ENCODE results near the gene PSD4.

Gene PSD4

GRCh38 chr2:113235347-113236226, 61.8 kb downstream of the PSD4 start:
- peak; percentile 28 to 42 for DNase-seq (ENCODE audit: low read depth in 2 of 2, low spot score in 1 of 2)

GRCh38 chr2:113236367-113237159, 62.8 kb downstream of the PSD4 start:
- DNase-seq (ENCODE audit: low read depth in 2 of 2, low spot score in 1 of 2): no peak

- no peak for DNase-seq (ENCODE audit: low read depth in 2 of 2, low spot score in 1 of 2)
These were observed 63.9 kb downstream of the PSD4 start for GRCh38 chr2:113237604-113238160.

GRCh38 chr2:113238871-113239839, 65.4 kb downstream of the PSD4 start:
- DNase-seq (ENCODE audit: low read depth in 2 of 2, low spot score in 1 of 2): no peak

GRCh38 chr2:113240150-113240914, 66.6 kb downstream of the PSD4 start:
- DNase-seq (ENCODE audit: low read depth in 2 of 2, low spot score in 1 of 2): no peak

- peak in 1 of 2 donors; percentile 47 for DNase-seq (ENCODE audit: low read depth in 2 of 2, low spot score in 1 of 2)
These were observed 67.4 kb downstream of the PSD4 start for GRCh38 chr2:113240915-113241911.

- no peak for DNase-seq (ENCODE audit: low read depth in 2 of 2, low spot score in 1 of 2)
These were observed 68.6 kb downstream of the PSD4 start for GRCh38 chr2:113242327-113242726.

- DNase-seq (ENCODE audit: low read depth in 2 of 2, low spot score in 1 of 2): no peak
These were observed 71.5 kb downstream of the PSD4 start for GRCh38 chr2:113245276-113245711.

- no peak for DNase-seq (ENCODE audit: low read depth in 2 of 2, low spot score in 1 of 2)
These were observed 72.8 kb downstream of the PSD4 start for GRCh38 chr2:113246606-113247005.

- DNase-seq (ENCODE audit: low read depth in 2 of 2, low spot score in 1 of 2): peak; percentile 36 to 57
These were observed 75.4 kb downstream of the PSD4 start for GRCh38 chr2:113248997-113249770.

GRCh38 chr2:113251118-113251517, 77.3 kb downstream of the PSD4 start:
- DNase-seq (ENCODE audit: low read depth in 2 of 2, low spot score in 1 of 2): peak in 1 of 2 donors; percentile 7

- DNase-seq (ENCODE audit: low read depth in 2 of 2, low spot score in 1 of 2): no peak
These were observed 78.3 kb downstream of the PSD4 start for GRCh38 chr2:113252047-113252590.

- DNase-seq (ENCODE audit: low read depth in 2 of 2, low spot score in 1 of 2): no peak
These were observed 79.7 kb downstream of the PSD4 start for GRCh38 chr2:113253453-113253852.

- DNase-seq (ENCODE audit: low read depth in 2 of 2, low spot score in 1 of 2): no peak
These were observed 81.6 kb downstream of the PSD4 start for GRCh38 chr2:113255140-113256070.

- no peak for DNase-seq (ENCODE audit: low read depth in 2 of 2, low spot score in 1 of 2)
These were observed 83.9 kb downstream of the PSD4 start for GRCh38 chr2:113257516-113258264.

Measured in stimulated activated CD8-positive, alpha-beta memory T cell treated with anti-CD3 and anti-CD28 coated beads, Interleukin-4, amount 100 ng/mL, for 4 hours (primary cell).